ENCODE measurements around the gene GPD1.

DNA sequence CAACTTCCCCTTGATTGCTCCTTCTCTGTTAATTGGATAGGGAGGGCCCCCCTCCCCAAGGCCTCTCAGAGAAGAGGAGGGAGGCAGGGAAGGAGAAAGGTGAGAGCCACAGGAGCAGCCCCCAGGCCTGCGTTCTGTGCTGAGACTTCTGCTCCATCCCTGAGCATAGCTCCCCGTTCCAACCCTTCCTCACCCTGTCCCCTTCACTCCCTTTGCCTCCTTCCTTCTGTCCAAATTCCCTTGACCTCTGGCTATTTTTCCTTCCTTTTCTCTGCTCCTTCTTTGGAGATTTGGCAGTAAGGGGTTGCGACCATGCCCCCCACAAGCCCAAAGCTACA lies 47.2 kb upstream of the GPD1 start:
- TF ChIP-seq CTCF (IDR thresholded peaks at IDR 0.05) (no peak), POLR2A (IDR thresholded peaks at IDR 0.05) (no peak)

All from upper lobe of left lung (tissue), 4 donors.